BJ (cell line): ENCODE data around the gene RHOT2. TPM values are rescaled to one million over a fixed set of nuclear protein-coding genes. Genes with fewer than 3 reads are reported as not detected.

Experiments used
- CTCF ChIA-PET: fragments of 350-600 bp; formaldehyde crosslinking; extraction: SDS; loops from one replicate; lab custom pipeline; 2021; ENCODE audit warnings: antibody characterized with exemption, inconsistent platforms; lab: Yijun Ruan, JAX
- POLR2A ChIA-PET: fragments of 300-600 bp; sonication (Branson Sonifier 250); formaldehyde crosslinking; extraction: SDS; loops from one replicate; lab custom pipeline; 2021; ENCODE audit warnings: antibody characterized with exemption; lab: Charles Lee
- DNase-seq: peaks from one replicate; pipeline ENCODE4 v3.0.0-alpha.2; 2011; ENCODE audit warnings: low read depth
- H3K27me3 ChIP-seq: 2 replicates; pipeline ENCODE4 v1.6.0; 2011; ENCODE audit warnings: low read length; ENCODE audit not compliant: control insufficient read depth, insufficient read depth
- H3K36me3 ChIP-seq: 2 replicates; pipeline ENCODE4 v1.5.1; 2011; ENCODE audit warnings: low read length; ENCODE audit not compliant: control insufficient read depth, insufficient read depth
- H3K4me3 ChIP-seq: 2 replicates; pipeline ENCODE4 v1.5.1; 2011; ENCODE audit warnings: low read depth, mild to moderate bottlenecking, control low read depth, low read length
- CTCF ChIP-seq: IDR thresholded peaks from 2 replicates; pipeline ENCODE4 v1.5.1; 2011; ENCODE audit warnings: low read depth, mild to moderate bottlenecking, control low read depth, inconsistent platforms, low read length, moderate library complexity; ENCODE audit not compliant: insufficient read depth
- polyA plus RNA-seq: library from polyadenylated mRNA; depleted of rRNA; stranded (reverse); fragments of >200 nt; gene quantifications from 2 replicates; pipeline ENCODE4 v1.2.3, GENCODE V29; 2011

The RHOT2 gene
- polyA plus RNA-seq, 1 experiment, result 81.7 TPM

- DNase-seq, result no peak
- peaks cover 23% of the 10 kb centered on the region for H3K36me3 ChIP-seq
- no peak overlapping the region for H3K4me3 ChIP-seq
- ChIA-PET POLR2A (no interaction called here), CTCF (interaction anchor here (1.9 kb wide), 1 partner anchor 9 kb away, joined by 6 read pairs; the partner anchor contains the start of gene RHOT2)
- H3K27me3 ChIP-seq, result no peaks in the 10 kb centered on the region
- no peak for TF ChIP-seq CTCF
These were observed 9.0 kb downstream of the RHOT2 start for GRCh38 chr16:676913-677312.

GRCh38 chr16:677316-678190, 9.6 kb downstream of the RHOT2 start:
- no peak for DNase-seq
- no peak overlapping the region for H3K4me3 ChIP-seq
- ChIA-PET POLR2A (no interaction called here), CTCF (interaction anchor here (1.9 kb wide), 1 partner anchor 10 kb away, joined by 6 read pairs; the partner anchor contains the start of gene RHOT2)
- TF ChIP-seq CTCF, result no peak
- H3K36me3 ChIP-seq, result peaks cover 23% of the 10 kb centered on the region
- no peaks in the 10 kb centered on the region for H3K27me3 ChIP-seq

GRCh38 chr16:678209-678857, 10.4 kb downstream of the RHOT2 start:
- ChIA-PET POLR2A (no interaction called here), CTCF (interaction anchor here (4.5 kb wide), 1 partner anchor 11 kb away, joined by 20 read pairs; the partner anchor contains the start of gene RHOT2)
- no peak for TF ChIP-seq CTCF
- no peak overlapping the region for H3K4me3 ChIP-seq
- no peaks in the 10 kb centered on the region for H3K27me3 ChIP-seq
- H3K36me3 ChIP-seq, result peaks cover 23% of the 10 kb centered on the region
- DNase-seq, result no peak

GRCh38 chr16:678858-679813, 11.2 kb downstream of the RHOT2 start:
- Histone ChIP-seq H3K4me3 (peak overlapping the region; percentile 50), H3K36me3 (peaks cover 20% of the 10 kb centered on the region), H3K27me3 (no peaks in the 10 kb centered on the region)
- POLR2A ChIA-PET, result interaction anchor here (0.9 kb wide), 1 partner anchor 45 kb away, joined by 14 read pairs; no protein-coding TSS in a partner anchor
- no peak for TF ChIP-seq CTCF
- no peak for DNase-seq
- CTCF ChIA-PET, result interaction anchor here (1.6 to 4.5 kb wide), 2 partner anchors 12 to 62 kb away, joined by 3 to 20 read pairs; partner anchors contain the start of genes CIAO3 and RHOT2
